T-helper 1 cell (primary cell): ENCODE data around the gene PDZD8.

Source experiments
- DNase-seq, 5 donors: peaks; one replicate each; pipeline ENCODE4 v3.0.0-alpha.2; 2012 to 2020

The PDZD8 gene

DNA sequence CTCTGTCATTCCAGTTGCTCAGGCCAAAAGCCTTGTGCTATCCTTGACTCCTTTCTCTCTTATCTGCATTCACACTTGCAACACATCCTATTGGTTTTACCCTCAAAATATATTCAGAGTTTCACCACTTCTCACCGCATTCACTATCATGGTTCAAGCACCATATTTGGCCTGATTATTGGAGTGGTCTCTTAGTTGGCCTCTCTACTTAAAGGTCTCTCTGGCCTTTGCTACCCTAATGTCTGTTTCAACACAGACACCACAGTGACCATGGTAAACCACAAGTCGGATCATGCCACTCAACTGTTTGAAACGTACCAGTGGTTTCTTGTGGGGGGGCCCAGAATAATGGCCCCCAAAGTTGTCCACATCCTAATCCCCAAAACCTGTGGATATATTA, 15.2 kb upstream of the PDZD8 start:
- DNase-seq = no peak

GRCh38 chr10:117386805-117387204, 11.6 kb upstream of the PDZD8 start:
- no peak for DNase-seq

DNA sequence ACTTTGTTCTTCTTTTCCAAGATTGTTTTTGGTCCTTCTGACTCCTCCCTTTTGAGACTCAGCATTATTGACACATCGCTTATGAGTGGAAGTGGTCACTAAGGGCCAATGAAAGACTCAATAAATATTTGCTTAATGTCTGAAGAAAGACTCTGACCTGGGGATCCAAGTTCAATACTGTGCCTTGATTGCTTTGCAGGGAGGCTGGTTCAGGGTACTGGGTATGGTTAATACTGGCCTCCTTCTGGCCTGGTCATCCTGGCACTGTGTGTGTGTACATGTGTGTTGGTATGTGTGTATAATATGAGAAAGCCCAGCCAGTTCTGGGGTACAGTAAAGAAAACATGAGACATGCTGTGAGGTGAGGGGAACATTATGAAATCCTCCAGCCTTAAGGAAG, 7.6 kb upstream of the PDZD8 start:
- DNase-seq = no peak

- peak in 2 of 5 donors; percentile 18 to 53 for DNase-seq
Observed at GRCh38 chr10:117374506-117375359, 507 bp downstream of the PDZD8 start.

- DNase-seq = peak; percentile 9 to 38 (median 20)
Observed at GRCh38 chr10:117373823-117374505, 1.3 kb downstream of the PDZD8 start.

DNA sequence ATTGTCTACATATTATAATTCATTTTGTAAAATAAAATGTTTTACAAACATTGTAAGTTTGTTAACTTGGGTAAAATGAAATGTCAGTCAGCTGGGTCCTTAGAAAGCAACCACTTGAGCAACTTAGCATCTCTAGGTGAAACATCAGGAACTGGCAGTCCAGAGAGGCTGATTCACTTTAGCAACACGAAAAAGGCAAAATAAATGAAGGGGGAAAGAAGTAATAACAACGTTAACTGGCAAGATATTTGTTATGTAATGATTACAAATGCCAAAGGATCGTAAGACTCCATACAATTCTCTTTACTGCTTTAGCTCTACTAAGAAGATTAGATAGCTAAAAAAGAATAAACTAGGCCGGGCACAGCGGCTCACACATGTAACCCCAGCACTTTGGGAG, 5.0 kb downstream of the PDZD8 start:
- no peak for DNase-seq

DNA sequence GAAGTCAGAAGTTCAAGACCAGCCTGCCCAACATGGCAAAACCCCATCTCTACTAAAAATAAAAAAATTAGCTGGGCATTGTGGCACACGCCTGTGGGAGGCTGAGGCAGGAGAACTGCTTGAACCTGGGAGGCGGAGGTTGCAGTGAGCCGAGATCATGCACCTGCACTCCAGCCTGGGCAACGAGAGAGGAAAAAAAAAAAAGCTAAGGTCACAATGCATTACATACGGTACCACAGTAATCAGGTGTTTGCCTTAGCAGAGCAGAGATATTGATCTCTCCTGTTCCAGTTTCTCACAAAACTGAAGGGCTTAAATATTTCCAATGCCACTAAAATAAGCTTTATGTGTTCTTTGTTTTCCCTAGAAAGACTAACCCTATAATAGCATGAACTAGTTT, 7.5 kb downstream of the PDZD8 start:
- DNase-seq = no peak

DNA sequence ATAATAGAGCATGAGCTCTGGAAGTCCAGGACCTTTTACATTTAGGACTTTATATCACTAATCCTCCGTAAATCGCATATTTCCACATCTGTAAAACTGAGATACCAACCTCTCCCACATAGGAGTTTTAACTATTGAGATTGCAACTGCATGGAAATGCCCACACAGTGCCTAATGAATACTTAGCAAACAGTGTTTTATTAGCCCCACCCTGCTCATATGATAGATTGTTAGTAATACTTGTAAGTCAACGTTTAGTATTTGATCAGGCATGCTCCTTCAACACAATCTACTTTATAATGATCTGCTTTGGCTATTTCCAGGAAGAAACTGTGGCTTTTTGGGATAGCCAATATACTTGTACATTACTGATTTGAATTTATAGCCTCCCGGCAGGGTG, 8.5 kb downstream of the PDZD8 start:
- DNase-seq = no peak

- DNase-seq = no peak
Observed at GRCh38 chr10:117365612-117366011, 9.6 kb downstream of the PDZD8 start.

DNA sequence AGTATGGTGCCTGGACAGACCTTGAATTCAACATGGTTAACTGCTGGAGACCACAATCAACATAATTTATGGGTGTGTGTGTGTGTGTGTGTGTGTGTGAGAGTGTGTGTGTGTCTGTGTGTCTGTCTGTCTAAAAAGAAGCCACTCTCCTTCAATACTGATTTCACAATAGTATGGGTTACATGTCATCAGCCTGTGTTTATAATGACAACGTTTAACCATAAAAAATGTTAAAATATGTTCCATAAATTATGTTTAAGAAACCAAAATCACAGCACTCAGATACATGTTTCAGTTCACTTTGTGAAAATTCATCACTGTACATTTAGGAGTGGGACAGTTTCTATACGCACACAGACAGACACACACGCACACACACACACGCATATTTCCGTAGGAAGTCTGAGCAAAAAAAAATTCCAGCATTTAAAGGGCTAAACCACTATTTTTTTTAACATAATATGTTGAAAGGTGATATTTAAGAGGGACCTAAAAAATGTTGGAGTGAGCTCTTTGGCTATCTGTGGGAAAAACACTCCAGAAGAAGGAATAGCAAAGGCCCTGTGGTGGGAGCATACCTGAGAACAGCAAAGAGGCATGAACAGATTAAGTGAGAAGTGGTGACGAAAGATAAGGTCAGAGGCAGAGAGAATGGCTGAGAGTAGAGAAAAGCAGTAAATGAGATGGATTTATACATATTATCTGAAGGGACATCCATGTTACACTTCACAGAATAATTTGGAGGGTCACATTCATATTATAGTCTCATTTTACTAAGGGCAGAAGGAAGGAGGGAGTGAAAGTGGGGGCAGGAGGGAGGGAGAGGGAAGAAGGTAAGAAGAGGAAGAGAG, 10.9 kb downstream of the PDZD8 start:
- no peak for DNase-seq

DNA sequence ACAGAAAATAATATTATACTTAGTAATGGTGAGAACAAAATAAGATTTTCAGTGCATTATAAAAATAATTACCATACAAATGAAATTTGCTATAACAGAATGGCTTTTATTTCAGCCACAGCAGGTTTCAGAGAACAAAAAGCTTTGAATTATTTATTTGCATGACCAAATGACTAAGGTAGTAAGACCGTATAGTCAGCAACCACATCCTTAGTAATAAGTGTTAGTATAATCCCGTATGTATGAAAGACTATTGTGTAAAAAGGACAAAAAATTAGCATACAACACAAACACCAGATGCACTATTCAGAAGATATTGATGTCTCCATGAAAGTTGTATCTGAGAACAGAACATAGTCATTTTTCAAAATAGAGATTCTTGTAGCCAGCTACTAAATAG, 12.2 kb downstream of the PDZD8 start:
- no peak for DNase-seq

GRCh38 chr10:117362313-117362712, 12.9 kb downstream of the PDZD8 start:
- DNase-seq = no peak

- no peak for DNase-seq
Observed at GRCh38 chr10:117360994-117361667, 14.1 kb downstream of the PDZD8 start.

DNA sequence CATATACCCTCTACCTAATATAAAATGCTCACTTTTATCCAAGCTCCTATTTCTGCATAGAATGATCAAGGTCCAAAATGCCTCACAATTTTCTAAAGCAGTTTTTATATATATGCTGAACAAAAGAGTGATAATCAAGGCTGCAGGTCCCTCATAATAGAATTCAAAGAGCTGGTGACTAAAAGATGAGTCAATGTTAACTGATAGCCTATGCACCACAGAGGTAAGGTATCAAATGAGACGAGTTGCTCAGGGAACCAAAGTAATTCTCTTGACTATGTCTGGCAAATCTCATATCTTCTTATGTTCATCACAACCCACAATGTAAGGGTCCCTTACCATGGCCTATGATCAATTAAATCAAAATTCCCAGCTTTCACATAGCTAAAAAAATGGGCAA, 15.2 kb downstream of the PDZD8 start:
- DNase-seq = no peak

DNA sequence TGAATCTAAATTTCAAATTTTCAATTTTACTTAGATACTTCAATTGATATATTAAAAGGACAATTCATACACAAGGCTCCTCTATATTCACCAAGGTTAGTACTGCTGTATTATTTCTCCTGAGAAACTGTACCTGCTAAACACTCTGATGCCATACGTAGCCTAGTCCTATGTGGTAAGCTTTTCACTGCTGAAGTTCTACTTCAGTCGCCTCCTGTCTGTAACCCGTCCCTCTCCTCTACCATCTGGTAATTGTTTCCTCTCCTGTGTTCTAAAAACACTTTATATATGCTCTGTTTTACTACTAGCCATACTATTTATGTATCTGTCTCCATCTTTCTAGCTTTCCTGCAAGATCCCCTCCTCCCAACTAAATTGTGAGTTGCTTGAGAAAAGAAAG, 20.2 kb downstream of the PDZD8 start:
- no peak for DNase-seq

GRCh38 chr10:117353684-117354083, 21.6 kb downstream of the PDZD8 start:
- DNase-seq = no peak

GRCh38 chr10:117352724-117353123, 22.5 kb downstream of the PDZD8 start:
- DNase-seq = no peak

DNA sequence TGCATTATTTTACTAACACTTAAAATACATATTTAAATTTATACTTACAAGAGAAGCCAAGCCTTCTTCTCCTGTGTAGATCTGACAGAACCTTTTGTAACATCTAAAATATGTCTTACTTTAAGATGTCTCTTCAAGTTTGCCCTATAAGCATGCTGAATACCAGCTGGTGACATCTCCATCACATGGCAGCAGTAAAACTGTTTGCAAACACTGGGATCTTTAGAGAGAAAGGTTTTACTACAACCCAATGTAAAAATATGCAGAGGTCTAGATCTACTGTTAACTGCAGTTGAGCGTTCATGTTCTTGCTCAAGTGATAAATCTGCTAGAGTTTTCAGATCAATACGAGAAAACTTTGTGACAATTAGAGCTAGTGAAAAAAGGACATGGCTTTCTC, 23.2 kb downstream of the PDZD8 start:
- DNase-seq = no peak

GRCh38 chr10:117351558-117351957, 23.7 kb downstream of the PDZD8 start:
- no peak for DNase-seq

GRCh38 chr10:117350909-117351308, 24.3 kb downstream of the PDZD8 start:
- no peak for DNase-seq

- no peak for DNase-seq
Observed at GRCh38 chr10:117348236-117348635, 27.0 kb downstream of the PDZD8 start.

- DNase-seq = no peak
Observed at GRCh38 chr10:117346574-117346973, 28.7 kb downstream of the PDZD8 start.

DNA sequence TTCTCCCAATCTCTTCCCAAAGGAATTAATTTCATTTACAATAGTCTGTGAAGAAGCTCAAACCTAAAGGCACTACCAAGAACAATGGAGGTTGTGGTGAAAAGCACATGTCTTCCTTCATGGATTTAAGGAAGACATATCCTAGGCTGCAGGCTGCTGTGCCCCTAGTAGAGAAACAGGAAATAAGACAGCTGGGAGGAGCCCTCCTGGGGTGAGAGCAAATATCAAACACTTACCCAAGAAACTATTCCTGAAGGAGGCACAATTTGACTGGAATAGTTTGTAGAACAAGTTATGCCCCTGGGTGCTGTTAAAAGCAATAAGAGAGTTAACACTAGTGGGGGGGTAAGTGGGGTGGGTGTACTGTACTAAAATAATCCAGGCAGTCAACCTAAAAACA, 30.1 kb downstream of the PDZD8 start:
- DNase-seq = no peak
